Fibroblast of lung (primary cell): ENCODE measurements around the gene CFHR5. TPM values are rescaled to one million over a fixed set of nuclear protein-coding genes. Genes with fewer than 3 reads are reported as not detected.
A peak's percentile ranks its signal among the peaks of the same experiment; 100 is the strongest.

Experiments used
- DNase-seq, 2 donors: peaks; one replicate each; pipeline versions ENCODE4 v3.0.0 to v3.0.0-alpha.2; 2010; ENCODE audit warnings: low read depth in 2 of 2
- H2AFZ ChIP-seq: 2 replicates; pipeline ENCODE4 v1.5.1; 2012; ENCODE audit warnings: low read length, control low read depth, inconsistent platforms
- H3K27ac ChIP-seq: 2 replicates; pipeline ENCODE4 v1.5.1; 2011; ENCODE audit warnings: low read length, control low read depth; ENCODE audit not compliant: insufficient read depth
- H3K27me3 ChIP-seq: 2 replicates; pipeline ENCODE4 v1.5.1; 2011; ENCODE audit warnings: mild to moderate bottlenecking, low read length; ENCODE audit not compliant: control insufficient read depth, insufficient read depth
- H3K36me3 ChIP-seq: 2 replicates; pipeline ENCODE4 v1.5.1; 2011; ENCODE audit warnings: low read length; ENCODE audit not compliant: control insufficient read depth, insufficient read depth
- H3K4me1 ChIP-seq: 2 replicates; pipeline ENCODE4 v1.5.1; 2011; ENCODE audit warnings: low read length; ENCODE audit not compliant: control insufficient read depth, insufficient read depth; ENCODE audit errors: extremely low read depth
- H3K4me2 ChIP-seq: 2 replicates; pipeline ENCODE4 v1.5.1; 2011; ENCODE audit warnings: low read length, control low read depth; ENCODE audit not compliant: insufficient read depth; ENCODE audit errors: extremely low read depth
- H3K4me3 ChIP-seq, 4 experiments: fragments of 200-600 bp in 1 of 4; sonication (generic) in 1 of 4; replicated peaks in 1 of 4; 2 replicates each; pipeline ENCODE4 v1.5.1; 2011 to 2016; ENCODE audit warnings: low read length in 4 of 4, low read depth in 3 of 4, mild to moderate bottlenecking in 3 of 4, control low read depth in 2 of 4, inconsistent platforms in 1 of 4, mixed read lengths in 1 of 4; ENCODE audit not compliant: insufficient read depth in 1 of 4; ENCODE audit errors: control extremely low read depth in 1 of 4
- H3K79me2 ChIP-seq: 2 replicates; pipeline ENCODE4 v1.5.1; 2012; ENCODE audit warnings: mild to moderate bottlenecking, low read length, inconsistent platforms; ENCODE audit not compliant: control insufficient read depth, insufficient read depth
- H3K9ac ChIP-seq: 2 replicates; pipeline ENCODE4 v1.5.1; 2011; ENCODE audit warnings: mild to moderate bottlenecking, low read length, control low read depth; ENCODE audit not compliant: insufficient read depth
- H3K9me3 ChIP-seq: 2 replicates; pipeline ENCODE4 v1.5.1; 2012; ENCODE audit warnings: low read depth, low read length; ENCODE audit not compliant: control insufficient read depth, insufficient read depth
- H4K20me1 ChIP-seq: 2 replicates; pipeline ENCODE4 v1.5.1; 2011; ENCODE audit warnings: low read length; ENCODE audit not compliant: control insufficient read depth, insufficient read depth; ENCODE audit errors: extremely low read depth
- CTCF ChIP-seq, 2 donors: IDR thresholded peaks in 1 of 2; conservative IDR thresholded peaks in 1 of 2; 1 replicate in 1 of 2; 2 replicates in 1 of 2; pipeline ENCODE4 v1.5.1; 2011 to 2012; ENCODE audit warnings: low read length in 2 of 2, control low read depth in 1 of 2, inconsistent platforms in 1 of 2, low read depth in 1 of 2, mild to moderate bottlenecking in 1 of 2
- EZH2 ChIP-seq: IDR thresholded peaks from 2 replicates; pipeline ENCODE4 v1.5.1; 2012; ENCODE audit warnings: low read length, control low read depth, mild to moderate bottlenecking; ENCODE audit errors: missing control alignments
- polyA plus RNA-seq, 2 donors: library from polyadenylated mRNA; depleted of rRNA in 1 of 2; stranded (reverse) in 1 of 2; unstranded in 1 of 2; fragments of >200 nt; gene quantifications; 2 replicates each; pipeline ENCODE4 v1.2.1, GENCODE V29; 2011 to 2012; ENCODE audit warnings: missing spikeins in 1 of 2
- total RNA-seq: library from RNA; depleted of rRNA; stranded (reverse); fragments of >200 nt; gene quantifications from 2 replicates; pipeline ENCODE4 v1.2.1, GENCODE V29; 2014

CFHR5 gene
- total and polyA plus RNA-seq, 2 donors (not counting 1 experiment from before 2014, with no cell fraction given), result not detected

GRCh38 chr1:196997423-196997822, 20.1 kb downstream of the CFHR5 start:
- Histone ChIP-seq H3K9ac (no peak overlapping the region), H4K20me1 (no peaks in the 10 kb centered on the region), H3K27me3 (no peaks in the 10 kb centered on the region), H3K4me3 (no peak overlapping the region), H2AFZ (no peak overlapping the region), H3K27ac (no peak overlapping the region), H3K36me3 (no peaks in the 10 kb centered on the region), H3K9me3 (no peaks in the 10 kb centered on the region), H3K79me2 (no peaks in the 10 kb centered on the region), H3K4me2 (peak overlapping the region; percentile 35), H3K4me1 (no peaks in the 10 kb centered on the region)
- TF ChIP-seq EZH2, result no peak
- no peak for TF ChIP-seq CTCF (conservative IDR thresholded peaks at IDR 0.05 in 1 of 2, IDR thresholded peaks at IDR 0.05 in 1 of 2; ENCODE audit: low read depth in 1 of 2, low read length in 2 of 2)
- DNase-seq, result peak; percentile 33 to 59

- Histone ChIP-seq H3K36me3 (no peaks in the 10 kb centered on the region), H2AFZ (no peak overlapping the region), H3K4me3 (no peak overlapping the region), H3K9ac (no peak overlapping the region), H3K4me1 (no peaks in the 10 kb centered on the region), H3K79me2 (no peaks in the 10 kb centered on the region), H3K9me3 (no peaks in the 10 kb centered on the region), H3K27me3 (no peaks in the 10 kb centered on the region), H3K4me2 (no peak overlapping the region), H4K20me1 (no peaks in the 10 kb centered on the region), H3K27ac (no peak overlapping the region)
- no peak for DNase-seq
- TF ChIP-seq EZH2 (no peak), CTCF (conservative IDR thresholded peaks at IDR 0.05 in 1 of 2, IDR thresholded peaks at IDR 0.05 in 1 of 2; ENCODE audit: low read depth in 1 of 2, low read length in 2 of 2) (no peak)
Measured at GRCh38 chr1:197001828-197002227, 24.5 kb downstream of the CFHR5 start.

- Histone ChIP-seq H4K20me1 (no peaks in the 10 kb centered on the region), H3K79me2 (no peaks in the 10 kb centered on the region), H3K9me3 (no peaks in the 10 kb centered on the region), H3K9ac (no peak overlapping the region), H3K36me3 (no peaks in the 10 kb centered on the region), H3K4me3 (no peak overlapping the region), H3K4me1 (no peaks in the 10 kb centered on the region), H3K27ac (no peak overlapping the region), H3K4me2 (no peak overlapping the region), H2AFZ (no peak overlapping the region), H3K27me3 (no peaks in the 10 kb centered on the region)
- no peak for DNase-seq
- TF ChIP-seq CTCF (conservative IDR thresholded peaks at IDR 0.05 in 1 of 2, IDR thresholded peaks at IDR 0.05 in 1 of 2; ENCODE audit: low read depth in 1 of 2, low read length in 2 of 2) (no peak), EZH2 (no peak)
Measured at GRCh38 chr1:197003132-197003531, 25.8 kb downstream of the CFHR5 start.
